Common myeloid progenitor, CD34-positive (primary cell): ENCODE data around the gene PAX5.

Experiments
- CTCF ChIA-PET: fragments of 350-600 bp; sonication (Branson Sonifier 250); formaldehyde crosslinking; loops from one replicate; lab custom pipeline; 2021; ENCODE audit warnings: antibody characterized with exemption; lab: Charles Lee
- POLR2A ChIA-PET: fragments of 350-600 bp; sonication (Branson Sonifier 250); formaldehyde crosslinking; loops from one replicate; lab custom pipeline; 2021; ENCODE audit warnings: antibody characterized with exemption; lab: Charles Lee
- DNase-seq, 3 donors: peaks; one replicate each; pipeline versions ENCODE4 v3.0.0 to v3.0.0-alpha.2; 2013
- H3K27ac ChIP-seq, 2 experiments: 1 replicate in 1 of 2; 2 replicates in 1 of 2; pipeline ENCODE4 v1.7.0; 2013; ENCODE audit warnings: inconsistent platforms in 2 of 2, low read length in 2 of 2, mild to moderate bottlenecking in 2 of 2, low read depth in 1 of 2, moderate library complexity in 1 of 2; ENCODE audit not compliant: severe bottlenecking in 2 of 2, insufficient read depth in 1 of 2, poor library complexity in 1 of 2
- H3K27me3 ChIP-seq, 5 experiments: replicated peaks in 2 of 5; 1 replicate in 3 of 5; 2 replicates in 2 of 5; pipeline versions ENCODE4 v1.6.1 to v1.7.0; 2013; ENCODE audit warnings: low read length in 4 of 5, mild to moderate bottlenecking in 2 of 5, moderate library complexity in 2 of 5, inconsistent platforms in 1 of 5; ENCODE audit not compliant: insufficient read depth in 5 of 5, control insufficient read depth in 4 of 5
- H3K36me3 ChIP-seq, 4 experiments: 1 replicate in 2 of 4; 2 replicates in 2 of 4; pipeline versions ENCODE4 v1.6.1 to v1.7.0; 2013; ENCODE audit warnings: low read length in 3 of 4, control low read depth in 1 of 4, mild to moderate bottlenecking in 1 of 4; ENCODE audit not compliant: control insufficient read depth in 4 of 4, insufficient read depth in 4 of 4
- H3K4me1 ChIP-seq, 4 experiments: 1 replicate in 3 of 4; 2 replicates in 1 of 4; pipeline versions ENCODE4 v1.6.1 to v1.7.1; 2013; ENCODE audit warnings: low read length in 3 of 4, mild to moderate bottlenecking in 3 of 4, control low read depth in 1 of 4, inconsistent platforms in 1 of 4, moderate library complexity in 1 of 4; ENCODE audit not compliant: control insufficient read depth in 4 of 4, insufficient read depth in 4 of 4; ENCODE audit errors: control extremely low read depth in 1 of 4
- H3K4me3 ChIP-seq, 7 experiments: 1 replicate in 4 of 7; 2 replicates in 3 of 7; pipeline versions ENCODE4 v1.5.1 to v1.7.0; 2013; ENCODE audit warnings: mild to moderate bottlenecking in 7 of 7, low read length in 6 of 7, moderate library complexity in 6 of 7, inconsistent platforms in 2 of 7, low read depth in 2 of 7, control low read depth in 1 of 7; ENCODE audit not compliant: insufficient read depth in 4 of 7, control insufficient read depth in 1 of 7; ENCODE audit errors: extremely low read depth in 1 of 7
- H3K9me3 ChIP-seq, 5 experiments: 1 replicate in 4 of 5; 2 replicates in 1 of 5; pipeline versions ENCODE4 v1.6.1 to v1.7.1; 2013; ENCODE audit warnings: low read length in 4 of 5, mild to moderate bottlenecking in 2 of 5, inconsistent platforms in 1 of 5, low read depth in 1 of 5, moderate library complexity in 1 of 5; ENCODE audit not compliant: control insufficient read depth in 4 of 5, insufficient read depth in 2 of 5; ENCODE audit errors: control extremely low read depth in 1 of 5
- whole genome bisulfite sequencing: methylation state at CpG from one replicate; pipeline ENCODE4 v1.1.5; 2013; ENCODE audit not compliant: insufficient coverage; 5-methylcytosine and 5-hydroxymethylcytosine counted together

Gene PAX5

DNA sequence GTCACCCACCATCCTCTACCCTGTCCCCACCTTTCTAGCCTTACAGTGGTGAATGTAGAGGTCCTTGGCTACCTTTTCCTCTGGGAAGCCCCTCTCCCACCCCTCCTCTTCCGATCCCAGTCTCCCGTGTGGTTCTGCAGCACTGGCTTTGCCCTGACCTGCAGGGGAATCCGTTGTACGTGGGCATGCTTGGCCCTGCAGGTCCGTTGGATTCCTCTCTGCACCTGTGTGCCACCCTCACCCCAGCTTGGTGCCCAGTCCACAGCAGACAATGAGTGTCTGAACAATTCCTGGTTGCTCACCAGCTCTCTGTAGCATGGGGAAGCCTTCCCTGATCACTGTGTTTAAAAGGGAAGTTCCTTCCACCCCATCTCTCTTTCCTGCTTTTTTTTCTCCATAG lies 185.1 kb downstream of the PAX5 start:
- Histone ChIP-seq H3K27me3 (no peaks in the 10 kb centered on the region), H3K36me3 (no peaks in the 10 kb centered on the region), H3K27ac (no peak overlapping the region), H3K9me3 (no peaks in the 10 kb centered on the region), H3K4me3 (no peak overlapping the region), H3K4me1 (peaks cover 0 to 1% (median 0%) of the 10 kb centered on the region in 4 experiments)
- WGBS: 94% methylated on average over 5 of the region's 5 CpGs
- ChIA-PET POLR2A (interaction anchor here (0.5 kb wide), 1 partner anchor 1568 kb away, joined by 5 read pairs; no protein-coding TSS in a partner anchor), CTCF (interaction anchor here (1.0 kb wide), 2 partner anchors 9 to 19 kb away, joined by 3 read pairs; no protein-coding TSS in a partner anchor)
- DNase-seq: no peak

DNA sequence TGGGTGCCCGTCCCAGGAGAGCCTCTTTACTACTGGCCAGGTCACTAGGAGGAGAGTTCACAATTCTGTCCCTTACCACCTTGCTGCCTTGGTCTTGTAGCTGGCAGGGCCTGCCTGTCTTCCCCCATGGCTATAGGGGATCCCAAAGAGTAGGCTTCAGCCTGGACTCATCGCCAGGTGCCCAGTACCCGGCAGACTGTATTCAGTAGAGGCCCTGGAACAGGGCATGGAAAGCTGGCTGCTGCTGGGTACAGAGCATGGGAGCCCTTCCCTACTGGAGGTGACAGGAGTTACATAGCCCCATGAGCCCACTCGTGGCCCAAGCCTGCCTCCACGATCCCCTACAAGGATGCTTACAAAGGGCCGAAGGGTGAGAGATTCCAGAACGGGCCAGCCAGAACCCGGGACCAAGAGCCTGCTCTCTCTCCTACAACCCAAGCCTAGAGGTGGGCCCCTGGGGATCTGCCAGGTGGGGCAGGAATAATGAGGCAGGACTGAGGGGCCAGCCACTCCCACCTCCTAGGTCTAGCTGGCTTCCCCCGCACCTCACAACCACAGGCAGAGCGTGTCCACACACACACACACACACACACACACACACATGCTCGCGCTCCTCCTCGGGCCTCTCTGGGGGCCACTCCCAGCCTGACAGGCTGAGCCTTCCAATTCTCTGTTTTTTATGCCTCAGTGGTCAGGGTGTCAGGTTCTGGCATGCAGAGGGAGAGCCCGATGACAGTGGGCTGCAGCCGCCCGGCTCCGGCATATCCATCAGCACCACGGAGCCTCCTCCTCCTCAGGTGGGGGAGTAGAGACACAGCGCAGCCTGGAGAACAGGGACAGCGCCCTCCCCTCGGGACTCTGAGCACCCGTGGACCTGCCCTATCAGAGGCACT lies 186.0 kb downstream of the PAX5 start:
- Histone ChIP-seq H3K27ac (no peak overlapping the region), H3K9me3 (no peaks in the 10 kb centered on the region), H3K4me1 (peaks cover 0 to 10% (median 2%) of the 10 kb centered on the region in 4 experiments), H3K27me3 (no peaks in the 10 kb centered on the region), H3K4me3 (no peak overlapping the region), H3K36me3 (no peaks in the 10 kb centered on the region)
- CTCF ChIA-PET: interaction anchor here (1.0 kb wide), 2 partner anchors 10 to 19 kb away, joined by 3 read pairs; no protein-coding TSS in a partner anchor
- POLR2A ChIA-PET: no interaction called here
- WGBS: 87% methylated on average over 16 of the region's 22 CpGs
- no peak for DNase-seq

DNA sequence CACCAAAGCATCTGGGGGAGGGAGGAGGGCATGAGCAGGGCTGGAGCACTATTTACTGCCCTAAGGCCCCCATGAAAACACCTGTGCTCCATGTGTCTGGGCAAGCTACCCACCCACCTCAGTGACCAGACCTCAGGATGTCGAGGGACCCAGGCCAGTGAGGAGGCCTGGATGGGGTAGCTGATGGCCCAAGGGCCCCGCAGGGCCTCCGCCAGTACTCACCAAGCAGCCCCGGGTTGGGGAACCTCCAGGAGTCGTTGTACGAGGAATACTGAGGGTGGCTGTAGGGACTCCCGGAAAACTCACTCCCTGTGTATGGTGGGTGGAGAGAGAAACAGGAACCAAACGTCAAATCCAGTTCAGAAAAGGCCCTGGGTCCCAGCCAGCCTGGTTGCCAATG lies 187.4 kb downstream of the PAX5 start:
- CTCF ChIA-PET: no interaction called here
- POLR2A ChIA-PET: no interaction called here
- Histone ChIP-seq H3K27me3 (no peaks in the 10 kb centered on the region), H3K36me3 (no peaks in the 10 kb centered on the region), H3K4me1 (peaks cover 0 to 24% (median 16%) of the 10 kb centered on the region in 4 experiments), H3K27ac (no peak overlapping the region), H3K4me3 (no peak overlapping the region), H3K9me3 (no peaks in the 10 kb centered on the region)
- WGBS: 86% methylated on average over 3 of the region's 8 CpGs
- DNase-seq: no peak

DNA sequence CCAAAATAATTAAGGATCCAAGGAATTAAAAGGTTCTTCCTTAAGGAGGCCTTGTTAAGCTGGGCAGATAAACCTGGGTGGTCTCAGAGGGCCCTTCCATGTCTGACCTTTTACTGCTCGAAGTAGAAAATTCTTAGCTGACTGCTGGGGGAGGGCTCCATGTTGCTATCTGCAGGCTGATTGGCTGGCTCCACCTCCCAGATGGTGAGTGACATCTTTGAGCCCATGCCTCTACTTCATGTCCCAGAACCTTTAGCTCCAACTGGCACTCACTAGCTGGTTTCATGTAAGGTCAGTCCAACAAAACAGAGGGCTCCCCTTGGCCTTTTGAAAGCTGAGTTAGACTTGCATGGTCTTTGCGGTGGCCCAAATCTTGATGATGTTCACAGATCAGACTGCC lies 188.2 kb downstream of the PAX5 start:
- H3K27ac ChIP-seq: no peak overlapping the region
- CTCF ChIA-PET: no interaction called here

DNA sequence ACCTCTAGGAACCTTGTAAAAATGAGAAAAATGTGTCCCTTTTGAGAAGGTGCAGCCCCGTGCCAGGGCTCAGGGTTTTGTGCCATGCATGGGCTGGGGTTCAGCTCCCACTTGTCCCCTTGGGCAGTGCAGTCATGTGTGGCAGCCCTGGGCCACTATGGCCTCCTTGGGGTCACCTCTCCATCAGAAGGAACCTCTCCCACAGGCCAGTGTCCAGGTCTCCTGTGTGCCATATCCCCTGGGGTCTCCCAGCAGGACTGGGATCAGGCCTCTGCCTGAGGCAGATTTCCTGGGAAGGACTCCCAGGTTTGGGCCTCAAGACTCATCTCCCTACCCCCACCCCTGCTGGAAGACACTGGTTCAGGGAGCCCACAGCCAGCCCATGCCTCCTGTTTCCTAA lies 189.1 kb downstream of the PAX5 start:
- no peak overlapping the region for H3K27ac ChIP-seq
- no peak overlapping the region for H3K4me3 ChIP-seq
- H3K9me3 ChIP-seq: no peaks in the 10 kb centered on the region
- WGBS: 92% methylated on average over 1 of the region's 1 CpG
- DNase-seq: no peak
- no peaks in the 10 kb centered on the region for H3K36me3 ChIP-seq
- ChIA-PET POLR2A (no interaction called here), CTCF (no interaction called here)
- H3K27me3 ChIP-seq: no peaks in the 10 kb centered on the region
- H3K4me1 ChIP-seq: peaks cover 0 to 35% (median 22%) of the 10 kb centered on the region in 4 experiments

More for the DNA sequence above, 188.2 kb downstream of the PAX5 start:
- Histone ChIP-seq H3K4me1 (peaks cover 0 to 32% (median 21%) of the 10 kb centered on the region in 4 experiments), H3K9me3 (no peaks in the 10 kb centered on the region), H3K36me3 (no peaks in the 10 kb centered on the region), H3K4me3 (no peak overlapping the region), H3K27me3 (no peaks in the 10 kb centered on the region)
- DNase-seq: no peak
- POLR2A ChIA-PET: no interaction called here
- WGBS: 94% methylated on average over 2 of the region's 2 CpGs

DNA sequence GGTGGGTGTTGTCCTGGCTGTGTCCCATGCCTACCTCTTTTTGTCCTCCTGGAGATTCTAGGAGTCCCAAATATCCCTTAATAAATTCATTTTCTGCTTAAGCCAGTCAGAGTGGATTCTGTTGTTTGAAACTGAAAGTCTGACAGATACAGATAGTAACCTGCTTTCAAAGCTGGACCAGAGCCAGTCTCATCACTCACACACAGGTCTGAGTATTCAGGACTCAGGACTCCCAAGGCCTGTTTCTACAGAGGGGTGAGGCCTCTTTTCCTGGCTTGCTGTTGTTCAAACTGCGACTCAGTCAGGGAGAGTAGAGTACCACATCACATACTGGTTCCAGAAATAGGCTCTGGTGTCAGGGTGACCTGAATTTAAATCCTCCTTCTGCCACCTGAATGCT lies 190.1 kb downstream of the PAX5 start:
- Histone ChIP-seq H3K4me3 (no peak overlapping the region), H3K27ac (no peak overlapping the region), H3K9me3 (no peaks in the 10 kb centered on the region), H3K27me3 (no peaks in the 10 kb centered on the region), H3K36me3 (no peaks in the 10 kb centered on the region), H3K4me1 (peaks cover 0 to 35% (median 22%) of the 10 kb centered on the region in 4 experiments)
- ChIA-PET POLR2A (no interaction called here), CTCF (interaction anchor here (1.1 to 1.2 kb wide), 2 partner anchors 11 to 77 kb away, joined by 3 to 8 read pairs; no protein-coding TSS in a partner anchor)
- DNase-seq: no peak
- 100% methylated on average over 1 of the region's 1 CpG for WGBS
